K562 (cell line): Measurements from ENCODE around the gene OTULIN. TPM values are rescaled to one million over a fixed set of nuclear protein-coding genes. Genes with fewer than 3 reads are reported as not detected.

ENCODE experiments used
- CTCF ChIP-seq, 3 experiments: IDR thresholded peaks in 2 of 3; conservative IDR thresholded peaks in 1 of 3; 2 replicates each; pipeline ENCODE4 v1.5.1; 2011 to 2012; ENCODE audit warnings: low read length in 3 of 3, mild to moderate bottlenecking in 3 of 3, control low read depth in 2 of 3, improper control_type of control experiment in 1 of 3, inconsistent platforms in 1 of 3, low read depth in 1 of 3, mixed read lengths in 1 of 3, moderate library complexity in 1 of 3; ENCODE audit not compliant: insufficient read depth in 2 of 3
- DDX20 ChIP-seq: fragments of 450-650 bp; IDR thresholded peaks from 2 replicates; pipeline ENCODE4 v1.6.1; 2016; ENCODE audit warnings: missing genetic modification characterization, low read depth, mild to moderate bottlenecking, missing compliant biosample characterization, moderate library complexity
- DPF2 ChIP-seq: fragments of 450-650 bp; IDR thresholded peaks from 2 replicates; pipeline ENCODE4 v1.6.1; 2016
- ESRRB ChIP-seq: fragments of 250-450 bp; sonication (Bioruptor Pico); IDR thresholded peaks from 2 replicates; pipeline ENCODE4 v1.5.0; 2020; ENCODE audit warnings: mild to moderate bottlenecking, moderate library complexity, borderline replicate concordance
- FIP1L1 ChIP-seq: fragments of 200-400 bp; formaldehyde crosslinking; IDR thresholded peaks from 2 replicates; pipeline ENCODE4 v1.6.1; 2018; ENCODE audit warnings: mild to moderate bottlenecking, low read depth, low read length; ENCODE audit not compliant: poor library complexity, severe bottlenecking
- HDAC6 ChIP-seq: IDR thresholded peaks from 2 replicates; pipeline ENCODE4 v1.6.1; 2012; ENCODE audit warnings: low read depth, mild to moderate bottlenecking, control low read depth, inconsistent platforms, low read length, moderate library complexity
- HNRNPL ChIP-seq: fragments of 200-400 bp; formaldehyde crosslinking; IDR thresholded peaks from 2 replicates; pipeline ENCODE4 v1.6.1; 2017; ENCODE audit warnings: low read depth, mild to moderate bottlenecking, low read length
- JUNB ChIP-seq: fragments of 450-650 bp; formaldehyde crosslinking; conservative IDR thresholded peaks from 2 replicates; pipeline ENCODE4 v1.4.0; 2020; ENCODE audit warnings: mild to moderate bottlenecking
- MECOM ChIP-seq: fragments of 250-450 bp; sonication (Bioruptor Pico); IDR thresholded peaks from 2 replicates; pipeline ENCODE4 v1.8.0; 2022; ENCODE audit warnings: inconsistent platforms
- NELFE ChIP-seq: IDR thresholded peaks from 2 replicates; pipeline ENCODE4 v1.6.1; 2011; ENCODE audit warnings: mild to moderate bottlenecking; ENCODE audit not compliant: insufficient read depth, insufficient read length
- NFE2L1 ChIP-seq: fragments of 450-650 bp; IDR thresholded peaks from 2 replicates; pipeline ENCODE4 v1.6.1; 2016; ENCODE audit warnings: missing genetic modification characterization, low read depth, mild to moderate bottlenecking, missing compliant biosample characterization, moderate library complexity, borderline replicate concordance
- NFXL1 ChIP-seq: fragments of 450-650 bp; formaldehyde crosslinking; IDR thresholded peaks from 2 replicates; pipeline ENCODE4 v1.4.0; 2021; ENCODE audit warnings: mild to moderate bottlenecking
- POLR2B ChIP-seq: fragments of 450-650 bp; IDR thresholded peaks from 2 replicates; pipeline ENCODE4 v1.6.1; 2018; ENCODE audit warnings: low read depth; ENCODE audit not compliant: partially characterized antibody
- PRPF4 ChIP-seq: fragments of 200-400 bp; formaldehyde crosslinking; IDR thresholded peaks from one replicate; pipeline ENCODE4 v1.6.1; 2017; ENCODE audit warnings: low read length, low read depth, mild to moderate bottlenecking; ENCODE audit not compliant: insufficient read depth, poor library complexity, severe bottlenecking
- RAD51 ChIP-seq: fragments of 450-650 bp; IDR thresholded peaks from 2 replicates; pipeline ENCODE4 v1.7.1; 2016; ENCODE audit warnings: low read depth, mild to moderate bottlenecking, borderline replicate concordance
- SREBF2 ChIP-seq: sonication (generic); formaldehyde crosslinking; IDR thresholded peaks from 2 replicates; pipeline ENCODE4 v1.4.0; 2020; ENCODE audit warnings: mild to moderate bottlenecking, missing genetic modification reagents
- TBL1XR1 ChIP-seq, 2 experiments: IDR thresholded peaks; 2 replicates each; pipeline ENCODE4 v1.6.1; 2012; ENCODE audit warnings: improper control_type of control experiment in 2 of 2, low read length in 2 of 2, mild to moderate bottlenecking in 1 of 2
- XRCC5 ChIP-seq: fragments of 200-400 bp; formaldehyde crosslinking; IDR thresholded peaks from 2 replicates; pipeline ENCODE4 v1.6.1; 2017; ENCODE audit warnings: low read depth, mild to moderate bottlenecking, low read length
- ZFP30 ChIP-seq: fragments of 250-450 bp; sonication (Bioruptor Pico); IDR thresholded peaks from 2 replicates; pipeline ENCODE4 v1.8.0; 2022; ENCODE audit warnings: moderate library complexity, mild to moderate bottlenecking, inconsistent platforms, borderline replicate concordance
- ZNF184 ChIP-seq: sonication (generic); formaldehyde crosslinking; IDR thresholded peaks from 2 replicates; pipeline ENCODE4 v1.5.0; 2020; ENCODE audit warnings: missing genetic modification reagents
- ZNF436 ChIP-seq: fragments of 250-450, 450-650 bp; sonication (Bioruptor Pico); formaldehyde crosslinking; IDR thresholded peaks from 2 replicates; pipeline ENCODE4 v1.7.0; 2020; ENCODE audit warnings: mild to moderate bottlenecking
- ZNF445 ChIP-seq: fragments of 250-450 bp; sonication (Bioruptor Pico); IDR thresholded peaks from 2 replicates; pipeline ENCODE4 v1.4.0; 2020; ENCODE audit warnings: low read depth, mild to moderate bottlenecking, moderate library complexity
- ZNF785 ChIP-seq: fragments of 250-450 bp; sonication (Bioruptor Pico); IDR thresholded peaks from 2 replicates; pipeline ENCODE4 v1.4.0; 2020; ENCODE audit warnings: mild to moderate bottlenecking
- polyA plus RNA-seq, 8 experiments: library from polyadenylated mRNA; depleted of rRNA in 4 of 8; stranded (reverse) in 5 of 8; unstranded in 3 of 8; fragments of >200 nt; fragmentation: Nextera tagmentation in 2 of 8; fragmentation: Illumina TruSeq in 1 of 8; extraction: Ambion mirVana in 2 of 8; extraction: Trizol in 1 of 8; gene quantifications; 2 replicates each; pipeline versions ENCODE4 v1.2.1 to v1.2.3, GENCODE V29; 2011 to 2014; ENCODE audit warnings: inconsistent platforms in 1 of 8, missing spikeins in 1 of 8
- total RNA-seq, 7 experiments: library from RNA; depleted of rRNA in 6 of 7; stranded (reverse); fragments of >200 nt in 6 of 7; fragmentation: Illumina TruSeq in 2 of 7; extraction: Trizol in 2 of 7; gene quantifications; 2 replicates each; pipeline versions ENCODE4 v1.2.1 to v1.2.3, GENCODE V29; 2011 to 2021; ENCODE audit warnings: low replicate concordance in 1 of 7
- TF ChIP-seq, protein P1 (sequence below): fragments of 250-450 bp; sonication (Bioruptor Pico); IDR thresholded peaks from 2 replicates; pipeline ENCODE4 v1.8.0; 2021; ENCODE audit warnings: moderate library complexity, mild to moderate bottlenecking, inconsistent platforms
- TF ChIP-seq, protein P2 (sequence below), 2 experiments: IDR thresholded peaks; 2 replicates each; pipeline ENCODE4 v1.6.1; 2011; ENCODE audit warnings: borderline replicate concordance in 1 of 2, control low read depth in 1 of 2, low read depth in 1 of 2, low read length in 1 of 2, mild to moderate bottlenecking in 1 of 2, mixed read lengths in 1 of 2, moderate library complexity in 1 of 2; ENCODE audit not compliant: insufficient read depth in 1 of 2, insufficient read length in 1 of 2, poor library complexity in 1 of 2, severe bottlenecking in 1 of 2; ENCODE audit errors: extremely low read depth in 1 of 2

The OTULIN gene
- total and polyA plus RNA-seq, 9 of the 15 experiments (the other 6 are each of a cell fraction or from before 2014, with no cell fraction given): 3.3 to 33.6 (median 20.1) TPM

GRCh38 chr5:14699807-14700400 is 35.4 kb downstream of the OTULIN start (continued):
- TF ChIP-seq PRPF4 (no peak), DDX20 (tag) (no peak), NELFE (no peak), NFXL1 (no peak), SREBF2 (no peak), HNRNPL (no peak), ZNF436 (no peak), CTCF (IDR thresholded peaks at IDR 0.05 in 2 of 3, conservative IDR thresholded peaks at IDR 0.05 in 1 of 3; ENCODE audit: insufficient read depth in 2 of 3, low read depth in 1 of 3, low read length in 3 of 3) (peak in 1 of 3 experiments; percentile 33; a peak in 2 of 6 replicates), ESRRB (CRISPR knock-in tag) (no peak), ZNF184 (CRISPR knock-in tag) (no peak), POLR2B (no peak), ZNF445 (no peak), TBL1XR1 (IDR thresholded peaks at IDR 0.05; ENCODE audit: low read length in 2 of 2) (no peak), HDAC6 (no peak), XRCC5 (no peak), NFE2L1 (tag) (no peak; the same call in 1 of the 2 replicates), ZNF785 (CRISPR knock-in tag) (no peak), DPF2 (peak; percentile 56; the same call in 1 of the 2 replicates), JUNB (CRISPR knock-in tag) (no peak), FIP1L1 (no peak), RAD51 (no peak), ZFP30 (CRISPR knock-in tag) (no peak), MECOM (CRISPR knock-in tag) (no peak)
- TF ChIP-seq, protein P1, sequence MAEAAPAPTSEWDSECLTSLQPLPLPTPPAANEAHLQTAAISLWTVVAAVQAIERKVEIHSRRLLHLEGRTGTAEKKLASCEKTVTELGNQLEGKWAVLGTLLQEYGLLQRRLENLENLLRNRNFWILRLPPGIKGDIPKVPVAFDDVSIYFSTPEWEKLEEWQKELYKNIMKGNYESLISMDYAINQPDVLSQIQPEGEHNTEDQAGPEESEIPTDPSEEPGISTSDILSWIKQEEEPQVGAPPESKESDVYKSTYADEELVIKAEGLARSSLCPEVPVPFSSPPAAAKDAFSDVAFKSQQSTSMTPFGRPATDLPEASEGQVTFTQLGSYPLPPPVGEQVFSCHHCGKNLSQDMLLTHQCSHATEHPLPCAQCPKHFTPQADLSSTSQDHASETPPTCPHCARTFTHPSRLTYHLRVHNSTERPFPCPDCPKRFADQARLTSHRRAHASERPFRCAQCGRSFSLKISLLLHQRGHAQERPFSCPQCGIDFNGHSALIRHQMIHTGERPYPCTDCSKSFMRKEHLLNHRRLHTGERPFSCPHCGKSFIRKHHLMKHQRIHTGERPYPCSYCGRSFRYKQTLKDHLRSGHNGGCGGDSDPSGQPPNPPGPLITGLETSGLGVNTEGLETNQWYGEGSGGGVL (CRISPR knock-in tag): no peak
- TF ChIP-seq, protein P2, sequence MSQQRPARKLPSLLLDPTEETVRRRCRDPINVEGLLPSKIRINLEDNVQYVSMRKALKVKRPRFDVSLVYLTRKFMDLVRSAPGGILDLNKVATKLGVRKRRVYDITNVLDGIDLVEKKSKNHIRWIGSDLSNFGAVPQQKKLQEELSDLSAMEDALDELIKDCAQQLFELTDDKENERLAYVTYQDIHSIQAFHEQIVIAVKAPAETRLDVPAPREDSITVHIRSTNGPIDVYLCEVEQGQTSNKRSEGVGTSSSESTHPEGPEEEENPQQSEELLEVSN (IDR thresholded peaks at IDR 0.05; ENCODE audit: borderline replicate concordance in 1 of 2, extremely low read depth in 1 of 2, insufficient read depth in 1 of 2, insufficient read length in 1 of 2, low read depth in 1 of 2, low read length in 1 of 2, poor library complexity in 1 of 2, severe bottlenecking in 1 of 2): no peak
